ENCODE measurements around the gene PTPRD. TPM values are rescaled to one million over a fixed set of nuclear protein-coding genes. Genes with fewer than 3 reads are reported as not detected.

PTPRD gene
- total and polyA plus RNA-seq, 9 donors = 16.2 to 231 (median 85.8) TPM

DNA sequence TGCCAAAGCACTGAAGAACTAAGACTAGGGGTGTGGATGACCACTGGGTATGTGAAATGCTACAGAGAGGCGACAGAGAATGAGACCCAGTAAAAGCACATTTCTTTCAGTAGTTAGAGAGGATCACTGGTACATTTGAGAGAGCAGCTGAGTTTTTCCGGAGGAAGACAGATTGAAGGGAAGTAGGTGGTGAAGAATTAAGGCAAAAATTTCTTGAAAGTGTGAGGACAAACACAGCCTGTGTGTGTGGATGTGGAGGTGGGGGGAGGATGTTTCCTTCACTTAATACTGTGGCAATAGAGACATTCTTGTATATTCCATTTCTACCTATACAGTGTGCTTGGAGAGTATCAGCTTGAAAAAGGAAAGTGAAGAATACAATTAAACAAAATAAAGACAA, 1942.1 kb downstream of the PTPRD start:
- H3K4me1 ChIP-seq (ENCODE audit: insufficient read depth) = no peaks in the 10 kb centered on the region
- H3K27me3 ChIP-seq = no peaks in the 10 kb centered on the region
- DNase-seq = no peak
- H3K27ac ChIP-seq = no peak overlapping the region
- intact Hi-C loops (cut with DNase I) = no loop called here
- WGBS, 3 donors = 87 to 93% (median 90%) methylated on average over 2 of the region's 2 CpGs
- no peaks in the 10 kb centered on the region for H3K36me3 ChIP-seq
- no peak for TF ChIP-seq POLR2A (IDR thresholded peaks at IDR 0.05)
- no peaks in the 10 kb centered on the region for H3K9me3 ChIP-seq
- H3K4me3 ChIP-seq = no peak overlapping the region

DNA sequence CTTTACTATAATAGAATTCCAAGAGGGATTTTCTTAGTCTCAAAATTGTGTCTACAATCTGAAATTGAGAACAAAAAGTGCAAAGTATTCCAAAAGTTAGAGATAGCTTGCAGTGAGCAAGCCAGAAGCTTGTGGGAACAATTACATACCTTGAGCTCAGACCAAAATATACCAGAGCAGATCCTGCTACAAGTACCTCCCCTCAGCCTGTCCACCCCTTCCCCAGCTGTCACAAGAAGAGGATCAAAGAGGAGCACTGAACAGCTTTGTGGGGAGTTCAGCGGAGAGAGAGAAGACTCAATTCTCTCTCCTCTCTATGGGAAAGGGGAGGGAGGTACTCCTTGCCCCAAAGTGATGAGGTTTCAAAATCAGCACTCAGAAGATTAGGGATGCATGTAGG, 1944.1 kb downstream of the PTPRD start:
- H3K4me3 ChIP-seq = no peak overlapping the region
- no peaks in the 10 kb centered on the region for H3K27me3 ChIP-seq
- WGBS, 3 donors = 81 to 92% (median 87%) methylated on average over 1 of the region's 1 CpG
- H3K9me3 ChIP-seq = no peaks in the 10 kb centered on the region
- H3K4me1 ChIP-seq (ENCODE audit: insufficient read depth) = no peaks in the 10 kb centered on the region
- intact Hi-C loops (cut with DNase I) = no loop called here
- no peak for TF ChIP-seq POLR2A (IDR thresholded peaks at IDR 0.05)
- TF ChIP-seq, protein P1, sequence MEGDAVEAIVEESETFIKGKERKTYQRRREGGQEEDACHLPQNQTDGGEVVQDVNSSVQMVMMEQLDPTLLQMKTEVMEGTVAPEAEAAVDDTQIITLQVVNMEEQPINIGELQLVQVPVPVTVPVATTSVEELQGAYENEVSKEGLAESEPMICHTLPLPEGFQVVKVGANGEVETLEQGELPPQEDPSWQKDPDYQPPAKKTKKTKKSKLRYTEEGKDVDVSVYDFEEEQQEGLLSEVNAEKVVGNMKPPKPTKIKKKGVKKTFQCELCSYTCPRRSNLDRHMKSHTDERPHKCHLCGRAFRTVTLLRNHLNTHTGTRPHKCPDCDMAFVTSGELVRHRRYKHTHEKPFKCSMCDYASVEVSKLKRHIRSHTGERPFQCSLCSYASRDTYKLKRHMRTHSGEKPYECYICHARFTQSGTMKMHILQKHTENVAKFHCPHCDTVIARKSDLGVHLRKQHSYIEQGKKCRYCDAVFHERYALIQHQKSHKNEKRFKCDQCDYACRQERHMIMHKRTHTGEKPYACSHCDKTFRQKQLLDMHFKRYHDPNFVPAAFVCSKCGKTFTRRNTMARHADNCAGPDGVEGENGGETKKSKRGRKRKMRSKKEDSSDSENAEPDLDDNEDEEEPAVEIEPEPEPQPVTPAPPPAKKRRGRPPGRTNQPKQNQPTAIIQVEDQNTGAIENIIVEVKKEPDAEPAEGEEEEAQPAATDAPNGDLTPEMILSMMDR (IDR thresholded peaks at IDR 0.05) = no peak
- no peak for TF ChIP-seq EP300 (IDR thresholded peaks at IDR 0.05)
- no peaks in the 10 kb centered on the region for H3K36me3 ChIP-seq
- no peak overlapping the region for H3K27ac ChIP-seq
- no peak for DNase-seq

DNA sequence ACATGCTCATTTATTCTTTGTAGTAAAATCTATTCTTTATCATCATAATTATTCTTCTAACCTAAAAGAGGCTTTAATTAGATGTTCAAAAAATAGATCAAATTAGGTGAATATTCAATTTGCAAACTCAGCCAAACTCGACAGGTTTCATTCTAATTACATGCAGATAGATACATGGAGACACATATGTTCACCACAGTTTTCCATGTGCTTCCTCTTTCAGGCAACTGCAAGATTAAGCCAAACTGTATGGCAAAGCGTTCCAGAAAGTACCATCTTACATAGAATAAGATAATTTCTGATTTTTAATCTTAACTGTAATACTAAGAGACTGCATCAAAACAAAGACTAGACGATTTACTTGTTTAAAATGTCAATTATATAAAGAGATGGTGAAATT, 1944.6 kb downstream of the PTPRD start:
- TF ChIP-seq POLR2A (IDR thresholded peaks at IDR 0.05) = no peak
- TF ChIP-seq EP300 (IDR thresholded peaks at IDR 0.05) = no peak
- TF ChIP-seq, protein P1 (IDR thresholded peaks at IDR 0.05) = no peak
- Histone ChIP-seq H3K27me3 (no peaks in the 10 kb centered on the region), H3K4me1 (ENCODE audit: insufficient read depth) (no peaks in the 10 kb centered on the region), H3K9me3 (no peaks in the 10 kb centered on the region), H3K4me3 (no peak overlapping the region), H3K27ac (no peak overlapping the region), H3K36me3 (no peaks in the 10 kb centered on the region)
- 90 to 92% (median 91%) methylated on average over 3 of the region's 3 CpGs for WGBS, 3 donors
- intact Hi-C loops (cut with DNase I) = no loop called here
- DNase-seq = no peak

DNA sequence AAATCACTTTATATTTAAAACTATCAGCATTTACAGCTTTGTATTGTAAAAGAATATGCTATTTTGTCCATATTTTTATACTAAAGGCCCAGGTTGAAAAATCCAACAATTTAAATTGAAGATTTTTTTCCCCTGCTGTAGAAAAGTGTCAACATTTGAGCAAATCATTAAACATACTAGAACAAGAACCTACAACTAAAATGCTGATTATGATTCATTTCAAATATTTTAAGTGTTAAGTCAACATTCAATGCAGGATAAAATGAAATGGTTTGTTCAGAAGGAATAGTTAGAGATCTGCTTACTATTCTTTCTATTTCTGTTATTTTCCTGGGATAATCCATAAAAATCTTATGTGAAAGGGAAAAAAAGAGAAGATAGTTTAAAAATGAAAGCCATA, 1946.7 kb downstream of the PTPRD start:
- H3K27me3 ChIP-seq = no peaks in the 10 kb centered on the region
- no peak for TF ChIP-seq EP300 (IDR thresholded peaks at IDR 0.05)
- no peak for TF ChIP-seq POLR2A (IDR thresholded peaks at IDR 0.05)
- TF ChIP-seq, protein P1 (IDR thresholded peaks at IDR 0.05) = no peak
- intact Hi-C loops (cut with DNase I) = no loop called here
- H3K9me3 ChIP-seq = no peaks in the 10 kb centered on the region
- H3K4me1 ChIP-seq (ENCODE audit: insufficient read depth) = no peaks in the 10 kb centered on the region
- DNase-seq = no peak
- no peak overlapping the region for H3K27ac ChIP-seq
- no peak overlapping the region for H3K4me3 ChIP-seq
- H3K36me3 ChIP-seq = no peaks in the 10 kb centered on the region

DNA sequence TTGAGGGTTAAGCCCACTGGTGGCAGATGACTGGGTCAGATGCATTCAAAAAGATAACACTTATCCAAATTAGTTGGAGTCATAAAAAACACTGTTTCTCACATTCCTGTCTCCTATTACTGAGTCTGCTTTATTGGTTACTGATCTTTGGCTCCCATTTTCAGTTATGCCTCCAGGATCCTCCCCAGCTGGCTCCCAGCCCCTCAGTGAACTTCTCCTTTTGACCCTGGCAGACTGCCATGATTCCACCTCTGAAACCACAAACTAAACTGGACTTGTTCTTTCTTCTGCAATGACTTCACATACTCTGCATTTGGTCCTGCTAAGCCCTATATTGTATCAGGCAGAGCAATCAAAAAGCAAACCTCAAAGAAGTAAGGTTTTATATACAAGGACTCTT, 1952.4 kb downstream of the PTPRD start:
- H3K27ac ChIP-seq = no peak overlapping the region
- no peak overlapping the region for H3K4me3 ChIP-seq
- intact Hi-C loops (cut with DNase I) = no loop called here
- no peaks in the 10 kb centered on the region for H3K4me1 ChIP-seq (ENCODE audit: insufficient read depth)
- H3K9me3 ChIP-seq = no peaks in the 10 kb centered on the region
- TF ChIP-seq EP300 (IDR thresholded peaks at IDR 0.05) (no peak), POLR2A (IDR thresholded peaks at IDR 0.05) (no peak)
- TF ChIP-seq, protein P1 (IDR thresholded peaks at IDR 0.05) = no peak
- DNase-seq = peak; percentile 62 to 84 (median 67)
- no peaks in the 10 kb centered on the region for H3K27me3 ChIP-seq
- H3K36me3 ChIP-seq = no peaks in the 10 kb centered on the region

Measured in ovary (tissue), 9 donors.